Epithelial cell of esophagus (primary cell): Measurements from ENCODE around the gene SLC16A12.

ENCODE experiments used
- DNase-seq: peaks from one replicate; pipeline ENCODE4 v3.0.0; 2010; ENCODE audit warnings: low read depth
- H3K4me3 ChIP-seq: 2 replicates; pipeline ENCODE4 v1.5.1; 2011; ENCODE audit warnings: mild to moderate bottlenecking, low read length, control low read depth
- CTCF ChIP-seq: IDR thresholded peaks from 2 replicates; pipeline ENCODE4 v1.5.1; 2011; ENCODE audit warnings: low read depth, mild to moderate bottlenecking, low read length, control low read depth, inconsistent platforms; ENCODE audit not compliant: insufficient read depth; ENCODE audit errors: missing control alignments

Gene SLC16A12

GRCh38 chr10:89502549-89502948, 32.8 kb downstream of the SLC16A12 start:
- H3K4me3 ChIP-seq, result no peak overlapping the region
- peak; percentile 72 for DNase-seq
- TF ChIP-seq CTCF, result no peak

DNA sequence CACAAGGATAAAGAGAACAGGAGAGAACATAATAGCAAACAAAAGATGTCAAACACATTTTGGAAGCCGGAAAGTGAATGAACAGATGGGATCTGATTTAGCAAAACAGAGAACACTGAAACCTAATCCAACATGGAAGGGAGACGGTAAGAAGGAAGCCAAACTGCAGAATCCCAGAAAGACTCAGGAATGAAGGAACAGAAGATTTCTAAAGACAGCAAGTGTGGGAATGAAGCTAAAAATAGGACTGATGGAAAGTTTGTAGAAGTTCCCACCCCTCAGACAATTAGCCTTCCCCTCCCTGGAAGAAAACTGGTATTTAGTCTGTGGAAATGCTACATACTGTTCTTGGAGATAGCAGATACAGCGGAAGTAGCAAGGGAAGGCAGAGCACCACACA, 40.8 kb downstream of the SLC16A12 start:
- no peak for TF ChIP-seq CTCF
- no peak overlapping the region for H3K4me3 ChIP-seq
- DNase-seq, result no peak

- TF ChIP-seq CTCF, result no peak
- no peak overlapping the region for H3K4me3 ChIP-seq
- DNase-seq, result no peak
These were observed 41.3 kb downstream of the SLC16A12 start for GRCh38 chr10:89494068-89494467.

DNA sequence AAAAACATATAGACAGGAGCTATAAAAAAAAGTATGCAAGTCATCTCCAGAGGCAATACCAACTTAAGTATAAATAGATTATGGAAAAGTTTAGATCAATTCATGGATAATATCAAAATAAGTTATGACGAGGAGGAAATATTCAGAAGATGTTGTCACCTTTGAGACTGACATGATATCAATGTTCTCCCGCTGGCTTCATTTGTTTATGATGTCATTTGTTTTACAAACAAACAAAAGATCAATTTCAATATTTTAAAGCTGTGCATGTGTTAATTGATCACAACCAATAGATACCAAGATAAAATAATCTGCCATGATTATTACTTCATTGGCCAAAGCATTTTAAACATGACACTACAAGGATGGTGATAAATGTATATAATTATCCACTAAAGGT, 43.5 kb downstream of the SLC16A12 start:
- DNase-seq, result no peak
- TF ChIP-seq CTCF, result no peak
- H3K4me3 ChIP-seq, result no peak overlapping the region

GRCh38 chr10:89490596-89491335, 44.6 kb downstream of the SLC16A12 start:
- TF ChIP-seq CTCF, result no peak
- DNase-seq, result no peak
- H3K4me3 ChIP-seq, result no peak overlapping the region

GRCh38 chr10:89482256-89482655, 53.1 kb downstream of the SLC16A12 start:
- H3K4me3 ChIP-seq, result no peak overlapping the region
- no peak for DNase-seq
- TF ChIP-seq CTCF, result no peak

- peak; percentile 80 for DNase-seq
- H3K4me3 ChIP-seq, result no peak overlapping the region
- TF ChIP-seq CTCF, result no peak
These were observed 53.7 kb downstream of the SLC16A12 start for GRCh38 chr10:89481662-89482061.
